Liver (tissue), 9 donors: ENCODE results near the gene KMT2B. TPM values are rescaled to one million over a fixed set of nuclear protein-coding genes. Genes with fewer than 3 reads are reported as not detected.
A peak's percentile ranks its signal among the peaks of the same experiment; 100 is the strongest.

Source experiments
- DNase-seq: peaks from one replicate; pipeline ENCODE4 v3.0.0-alpha.2; 2017; ENCODE audit warnings: low spot score
- H3K27ac ChIP-seq, 2 donors: one replicate each; pipeline ENCODE4 v1.7.0; 2013; ENCODE audit warnings: inconsistent platforms in 2 of 2, low read length in 2 of 2, control low read depth in 1 of 2, low read depth in 1 of 2, mild to moderate bottlenecking in 1 of 2
- H3K27me3 ChIP-seq, 4 donors: one replicate each; pipeline versions ENCODE4 v1.6.1 to v1.7.0; 2013; ENCODE audit warnings: low read length in 3 of 4, inconsistent platforms in 1 of 4, mild to moderate bottlenecking in 1 of 4, moderate library complexity in 1 of 4; ENCODE audit not compliant: control insufficient read depth in 4 of 4, insufficient read depth in 4 of 4
- H3K36me3 ChIP-seq, 4 donors: one replicate each; pipeline versions ENCODE4 v1.6.1 to v1.7.0; 2013; ENCODE audit warnings: low read length in 3 of 4, mild to moderate bottlenecking in 3 of 4, low read depth in 1 of 4, moderate library complexity in 1 of 4; ENCODE audit not compliant: control insufficient read depth in 4 of 4, insufficient read depth in 3 of 4
- H3K4me1 ChIP-seq, 4 donors: one replicate each; pipeline versions ENCODE4 v1.6.1 to v1.7.0; 2013; ENCODE audit warnings: low read length in 3 of 4, mild to moderate bottlenecking in 3 of 4, moderate library complexity in 1 of 4; ENCODE audit not compliant: control insufficient read depth in 4 of 4, insufficient read depth in 4 of 4
- H3K4me3 ChIP-seq, 3 donors: one replicate each; pipeline versions ENCODE4 v1.6.1 to v1.7.0; 2013; ENCODE audit warnings: low read length in 3 of 3, control low read depth in 1 of 3, low read depth in 1 of 3, mild to moderate bottlenecking in 1 of 3
- H3K9ac ChIP-seq, 2 donors: one replicate each; pipeline ENCODE4 v1.7.0; 2013; ENCODE audit warnings: low read length in 2 of 2, mild to moderate bottlenecking in 2 of 2, moderate library complexity in 2 of 2, control low read depth in 1 of 2, low read depth in 1 of 2
- H3K9me3 ChIP-seq, 4 donors: one replicate each; pipeline versions ENCODE4 v1.6.1 to v1.7.0; 2013; ENCODE audit warnings: low read length in 3 of 4; ENCODE audit not compliant: control insufficient read depth in 4 of 4
- FOXA2 ChIP-seq: IDR thresholded peaks from 2 replicates; pipeline ENCODE4 v1.6.1; 2016; ENCODE audit warnings: antibody characterized with exemption
- GABPA ChIP-seq, 2 donors: IDR thresholded peaks in 1 of 2; conservative IDR thresholded peaks in 1 of 2; 2 replicates each; pipeline ENCODE4 v1.6.1; 2016; ENCODE audit warnings: antibody characterized with exemption in 2 of 2, mild to moderate bottlenecking in 1 of 2, moderate library complexity in 1 of 2
- HNF4A ChIP-seq, 2 donors: conservative IDR thresholded peaks; 2 replicates each; pipeline ENCODE4 v1.6.1; 2016; ENCODE audit warnings: antibody characterized with exemption in 2 of 2, mild to moderate bottlenecking in 2 of 2
- HNF4G ChIP-seq: IDR thresholded peaks from 2 replicates; pipeline ENCODE4 v1.6.1; 2016; ENCODE audit warnings: antibody characterized with exemption
- JUND ChIP-seq, 2 donors: IDR thresholded peaks; 2 replicates each; pipeline ENCODE4 v1.6.1; 2016; ENCODE audit warnings: antibody characterized with exemption in 2 of 2
- MAX ChIP-seq: IDR thresholded peaks from 2 replicates; pipeline ENCODE4 v1.6.1; 2016; ENCODE audit warnings: antibody characterized with exemption
- REST ChIP-seq: IDR thresholded peaks from 2 replicates; pipeline ENCODE4 v1.6.1; 2016; ENCODE audit warnings: antibody characterized with exemption, mild to moderate bottlenecking
- RXRA ChIP-seq, 2 donors: IDR thresholded peaks; 2 replicates each; pipeline ENCODE4 v1.6.1; 2017 to 2018; ENCODE audit warnings: antibody characterized with exemption in 2 of 2, mild to moderate bottlenecking in 1 of 2
- SP1 ChIP-seq: IDR thresholded peaks from 2 replicates; pipeline ENCODE4 v1.6.1; 2018; ENCODE audit warnings: antibody characterized with exemption, mild to moderate bottlenecking
- WGBS: extraction: QIAGEN DNeasy Blood & Tissue Kit; methylation state at CpG from one replicate; pipeline ENCODE4 v1.1.7; 2013; 5-methylcytosine and 5-hydroxymethylcytosine counted together
- polyA plus RNA-seq, 2 donors: library from polyadenylated mRNA; stranded (reverse) in 1 of 2; unstranded in 1 of 2; fragments of 200-250 nt in 1 of 2; fragments of >200 nt in 1 of 2; fragmentation: Nextera tagmentation in 1 of 2; extraction: Ambion mirVana in 1 of 2; gene quantifications; one replicate each; pipeline versions ENCODE4 v1.2.1 to v1.2.3, GENCODE V29; 2013 to 2015
- total RNA-seq, 2 donors: library from RNA; depleted of rRNA; stranded (reverse); fragments of >200 nt; gene quantifications; one replicate each; pipeline ENCODE4 v1.2.3, GENCODE V29; 2014
- TF ChIP-seq, protein P1 (sequence below): fragments of 150-350 bp; IDR thresholded peaks from 2 replicates; pipeline ENCODE4 v1.5.1; 2017; ENCODE audit warnings: improper control_type of control experiment, low read depth, low read length; ENCODE audit not compliant: missing input control
- donor health status: healthy.
- donor health status: healthy.
- donor health status: healthy.
- donor health status: healthy.
- donor health status: healthy.

Gene KMT2B
- total and polyA plus RNA-seq, 4 donors, result 3.7 to 12.1 (median 8.3) TPM

GRCh38 chr19:35738021-35738886, 20.5 kb downstream of the KMT2B start:
- Histone ChIP-seq H3K27ac (no peak overlapping the region), H3K36me3 (peaks cover 11 to 53% (median 20%) of the 10 kb centered on the region in 4 donors), H3K9me3 (no peaks in the 10 kb centered on the region), H3K27me3 (no peaks in the 10 kb centered on the region), H3K9ac (no peak overlapping the region), H3K4me3 (no peak overlapping the region), H3K4me1 (peaks cover 5 to 35% (median 11%) of the 10 kb centered on the region in 4 donors)
- 95% methylated on average over 37 of the region's 37 CpGs for WGBS
- no peak for DNase-seq
- no peak for TF ChIP-seq SP1
- TF ChIP-seq, protein P1, sequence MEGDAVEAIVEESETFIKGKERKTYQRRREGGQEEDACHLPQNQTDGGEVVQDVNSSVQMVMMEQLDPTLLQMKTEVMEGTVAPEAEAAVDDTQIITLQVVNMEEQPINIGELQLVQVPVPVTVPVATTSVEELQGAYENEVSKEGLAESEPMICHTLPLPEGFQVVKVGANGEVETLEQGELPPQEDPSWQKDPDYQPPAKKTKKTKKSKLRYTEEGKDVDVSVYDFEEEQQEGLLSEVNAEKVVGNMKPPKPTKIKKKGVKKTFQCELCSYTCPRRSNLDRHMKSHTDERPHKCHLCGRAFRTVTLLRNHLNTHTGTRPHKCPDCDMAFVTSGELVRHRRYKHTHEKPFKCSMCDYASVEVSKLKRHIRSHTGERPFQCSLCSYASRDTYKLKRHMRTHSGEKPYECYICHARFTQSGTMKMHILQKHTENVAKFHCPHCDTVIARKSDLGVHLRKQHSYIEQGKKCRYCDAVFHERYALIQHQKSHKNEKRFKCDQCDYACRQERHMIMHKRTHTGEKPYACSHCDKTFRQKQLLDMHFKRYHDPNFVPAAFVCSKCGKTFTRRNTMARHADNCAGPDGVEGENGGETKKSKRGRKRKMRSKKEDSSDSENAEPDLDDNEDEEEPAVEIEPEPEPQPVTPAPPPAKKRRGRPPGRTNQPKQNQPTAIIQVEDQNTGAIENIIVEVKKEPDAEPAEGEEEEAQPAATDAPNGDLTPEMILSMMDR, result no peak
- TF ChIP-seq GABPA (IDR thresholded peaks at IDR 0.05 in 1 of 2, conservative IDR thresholded peaks at IDR 0.05 in 1 of 2), result no peak
- TF ChIP-seq HNF4A (conservative IDR thresholded peaks at IDR 0.05), result no peak
- TF ChIP-seq REST, result no peak
- no peak for TF ChIP-seq HNF4G
- TF ChIP-seq FOXA2, result no peak
- no peak for TF ChIP-seq MAX
- TF ChIP-seq RXRA (IDR thresholded peaks at IDR 0.05), result no peak
- no peak for TF ChIP-seq JUND (IDR thresholded peaks at IDR 0.05)

DNA sequence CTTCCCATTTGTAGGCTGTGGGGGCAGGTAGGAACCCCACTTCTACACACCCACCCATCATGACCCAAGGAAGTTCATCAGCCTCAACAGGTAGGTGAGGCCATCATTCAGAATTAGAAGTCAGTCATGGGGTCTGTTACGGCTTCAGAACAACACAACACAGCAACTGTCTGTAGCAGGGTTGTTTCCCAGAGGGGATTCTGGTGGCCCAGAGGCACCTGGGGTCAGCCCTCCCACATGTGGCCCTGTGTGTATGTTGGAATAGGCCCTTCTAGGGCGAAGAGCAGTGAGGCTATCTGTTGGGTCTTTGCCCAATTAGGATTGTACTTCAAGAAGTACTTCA, 21.1 kb downstream of the KMT2B start:
- Histone ChIP-seq H3K4me1 (peaks cover 6 to 38% (median 11%) of the 10 kb centered on the region in 4 donors), H3K36me3 (peaks cover 11 to 47% (median 18%) of the 10 kb centered on the region in 4 donors), H3K4me3 (no peak overlapping the region), H3K9ac (no peak overlapping the region), H3K27ac (peak overlapping the region in 1 of 2 donors; percentile 78), H3K27me3 (no peaks in the 10 kb centered on the region), H3K9me3 (no peaks in the 10 kb centered on the region)
- DNase-seq, result no peak
- WGBS, result 90% methylated on average over 2 of the region's 2 CpGs
- TF ChIP-seq RXRA (IDR thresholded peaks at IDR 0.05), result peak in 1 of 2 donors; percentile 14
- TF ChIP-seq SP1, result no peak
